K562 (cell line): Measurements from ENCODE around the gene EML6. TPM values are rescaled to one million over a fixed set of nuclear protein-coding genes. Genes with fewer than 3 reads are reported as not detected.

ENCODE experiments used
- FOXP1 ChIP-seq: sonication (generic); formaldehyde crosslinking; IDR thresholded peaks from 2 replicates; pipeline ENCODE4 v1.8.0; 2022; ENCODE audit warnings: mild to moderate bottlenecking, missing genetic modification reagents
- KHSRP ChIP-seq: fragments of 450-650 bp; IDR thresholded peaks from 2 replicates; pipeline ENCODE4 v1.6.1; 2017
- MTA3 ChIP-seq: fragments of 450-650 bp; formaldehyde crosslinking; IDR thresholded peaks from 2 replicates; pipeline ENCODE4 v1.6.1; 2017; ENCODE audit warnings: mild to moderate bottlenecking, borderline replicate concordance
- POLR2AphosphoS2 ChIP-seq: IDR thresholded peaks from 2 replicates; pipeline ENCODE4 v1.6.1; 2012; ENCODE audit warnings: low read length, improper control_type of control experiment
- POLR2B ChIP-seq: fragments of 450-650 bp; IDR thresholded peaks from 2 replicates; pipeline ENCODE4 v1.6.1; 2018; ENCODE audit warnings: low read depth; ENCODE audit not compliant: partially characterized antibody
- RAD51 ChIP-seq: fragments of 450-650 bp; IDR thresholded peaks from 2 replicates; pipeline ENCODE4 v1.7.1; 2016; ENCODE audit warnings: low read depth, mild to moderate bottlenecking, borderline replicate concordance
- RFX1 ChIP-seq: fragments of 450-650 bp; IDR thresholded peaks from 2 replicates; pipeline ENCODE4 v1.6.1; 2016; ENCODE audit warnings: mild to moderate bottlenecking, moderate library complexity
- polyA plus RNA-seq, 8 experiments: library from polyadenylated mRNA; depleted of rRNA in 4 of 8; stranded (reverse) in 5 of 8; unstranded in 3 of 8; fragments of >200 nt; fragmentation: Nextera tagmentation in 2 of 8; fragmentation: Illumina TruSeq in 1 of 8; extraction: Ambion mirVana in 2 of 8; extraction: Trizol in 1 of 8; gene quantifications; 2 replicates each; pipeline versions ENCODE4 v1.2.1 to v1.2.3, GENCODE V29; 2011 to 2014; ENCODE audit warnings: inconsistent platforms in 1 of 8, missing spikeins in 1 of 8
- total RNA-seq, 7 experiments: library from RNA; depleted of rRNA in 6 of 7; stranded (reverse); fragments of >200 nt in 6 of 7; fragmentation: Illumina TruSeq in 2 of 7; extraction: Trizol in 2 of 7; gene quantifications; 2 replicates each; pipeline versions ENCODE4 v1.2.1 to v1.2.3, GENCODE V29; 2011 to 2021; ENCODE audit warnings: low replicate concordance in 1 of 7
- TF ChIP-seq, protein P1 (sequence below): fragments of 450-650 bp; IDR thresholded peaks from 2 replicates; pipeline ENCODE4 v1.6.1; 2018; ENCODE audit not compliant: partially characterized antibody
- TF ChIP-seq, protein P2 (sequence below): fragments of 450-650 bp; conservative IDR thresholded peaks from 2 replicates; pipeline ENCODE4 v1.6.1; 2016; ENCODE audit warnings: missing genetic modification characterization, low read depth, mild to moderate bottlenecking, missing compliant biosample characterization, moderate library complexity
- TF ChIP-seq, protein P3 (sequence below): fragments of 450-650 bp; conservative IDR thresholded peaks from 2 replicates; pipeline ENCODE4 v1.6.1; 2016; ENCODE audit warnings: missing genetic modification characterization, low read depth, mild to moderate bottlenecking, control low read depth, missing compliant biosample characterization
- TF ChIP-seq, protein P4 (sequence below): sonication (generic); formaldehyde crosslinking; IDR thresholded peaks from 2 replicates; pipeline ENCODE4 v1.8.0; 2023; ENCODE audit warnings: mild to moderate bottlenecking, missing genetic modification reagents
- TF ChIP-seq, protein P5 (sequence below), 2 experiments: IDR thresholded peaks; 2 replicates each; pipeline ENCODE4 v1.6.1; 2012; ENCODE audit warnings: improper control_type of control experiment in 2 of 2, low read depth in 2 of 2, low read length in 2 of 2, borderline replicate concordance in 1 of 2
- TF ChIP-seq, protein P6 (sequence below): fragments of 250-450 bp; sonication (Bioruptor Pico); IDR thresholded peaks from 2 replicates; pipeline ENCODE4 v1.5.0; 2021

Gene EML6
- total and polyA plus RNA-seq, 9 of the 15 experiments (the other 6 are each of a cell fraction or from before 2014, with no cell fraction given) = 0.07 to 0.56 (median 0.25) TPM

DNA sequence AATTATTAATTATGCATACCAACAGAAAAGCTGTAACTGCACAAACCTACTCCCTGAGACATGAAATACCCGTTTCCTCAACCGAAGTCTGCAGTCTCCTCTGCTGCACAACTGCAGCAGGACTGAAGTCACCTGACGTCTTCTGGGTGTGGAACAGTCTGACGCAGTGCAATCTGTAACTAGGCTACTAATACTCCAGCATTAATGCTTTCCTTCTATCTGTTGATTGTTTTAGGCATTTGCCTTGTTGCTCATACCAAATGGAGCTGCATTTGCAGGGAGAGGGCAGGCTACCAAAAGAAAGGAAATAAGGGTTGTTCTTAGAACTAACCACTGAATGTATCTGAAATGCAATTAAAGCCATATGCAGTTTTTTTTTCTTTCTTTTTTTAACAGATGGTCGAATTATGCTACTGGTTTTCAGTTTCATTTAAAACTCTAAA is 286.7 kb downstream of the EML6 start (continued):
- TF ChIP-seq, protein P1, sequence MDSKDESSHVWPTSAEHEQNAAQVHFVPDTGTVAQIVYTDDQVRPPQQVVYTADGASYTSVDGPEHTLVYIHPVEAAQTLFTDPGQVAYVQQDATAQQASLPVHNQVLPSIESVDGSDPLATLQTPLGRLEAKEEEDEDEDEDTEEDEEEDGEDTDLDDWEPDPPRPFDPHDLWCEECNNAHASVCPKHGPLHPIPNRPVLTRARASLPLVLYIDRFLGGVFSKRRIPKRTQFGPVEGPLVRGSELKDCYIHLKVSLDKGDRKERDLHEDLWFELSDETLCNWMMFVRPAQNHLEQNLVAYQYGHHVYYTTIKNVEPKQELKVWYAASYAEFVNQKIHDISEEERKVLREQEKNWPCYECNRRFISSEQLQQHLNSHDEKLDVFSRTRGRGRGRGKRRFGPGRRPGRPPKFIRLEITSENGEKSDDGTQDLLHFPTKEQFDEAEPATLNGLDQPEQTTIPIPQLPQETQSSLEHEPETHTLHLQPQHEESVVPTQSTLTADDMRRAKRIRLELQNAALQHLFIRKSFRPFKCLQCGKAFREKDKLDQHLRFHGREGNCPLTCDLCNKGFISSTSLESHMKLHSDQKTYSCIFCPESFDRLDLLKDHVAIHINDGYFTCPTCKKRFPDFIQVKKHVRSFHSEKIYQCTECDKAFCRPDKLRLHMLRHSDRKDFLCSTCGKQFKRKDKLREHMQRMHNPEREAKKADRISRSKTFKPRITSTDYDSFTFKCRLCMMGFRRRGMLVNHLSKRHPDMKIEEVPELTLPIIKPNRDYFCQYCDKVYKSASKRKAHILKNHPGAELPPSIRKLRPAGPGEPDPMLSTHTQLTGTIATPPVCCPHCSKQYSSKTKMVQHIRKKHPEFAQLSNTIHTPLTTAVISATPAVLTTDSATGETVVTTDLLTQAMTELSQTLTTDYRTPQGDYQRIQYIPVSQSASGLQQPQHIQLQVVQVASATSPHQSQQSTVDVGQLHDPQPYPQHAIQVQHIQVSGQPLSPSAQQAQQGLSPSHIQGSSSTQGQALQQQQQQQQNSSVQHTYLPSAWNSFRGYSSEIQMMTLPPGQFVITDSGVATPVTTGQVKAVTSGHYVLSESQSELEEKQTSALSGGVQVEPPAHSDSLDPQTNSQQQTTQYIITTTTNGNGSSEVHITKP = peak; percentile 86
- TF ChIP-seq MTA3 (0 out of 2 replicates have a peak, but pooled peaks have one; percentile 31), RFX1 (0 out of 2 replicates have a peak, but pooled peaks have one; percentile 6), RAD51 (0 out of 2 replicates have a peak, but pooled peaks have one; percentile 9), KHSRP (no peak), FOXP1 (CRISPR knock-in tag) (no peak), POLR2AphosphoS2 (peak; percentile 41; the same call in 1 of the 2 replicates), POLR2B (peak; percentile 35)
- TF ChIP-seq, protein P2, sequence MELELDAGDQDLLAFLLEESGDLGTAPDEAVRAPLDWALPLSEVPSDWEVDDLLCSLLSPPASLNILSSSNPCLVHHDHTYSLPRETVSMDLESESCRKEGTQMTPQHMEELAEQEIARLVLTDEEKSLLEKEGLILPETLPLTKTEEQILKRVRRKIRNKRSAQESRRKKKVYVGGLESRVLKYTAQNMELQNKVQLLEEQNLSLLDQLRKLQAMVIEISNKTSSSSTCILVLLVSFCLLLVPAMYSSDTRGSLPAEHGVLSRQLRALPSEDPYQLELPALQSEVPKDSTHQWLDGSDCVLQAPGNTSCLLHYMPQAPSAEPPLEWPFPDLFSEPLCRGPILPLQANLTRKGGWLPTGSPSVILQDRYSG (tag) = 0 out of 2 replicates have a peak, but pooled peaks have one; percentile 48
- TF ChIP-seq, protein P3, sequence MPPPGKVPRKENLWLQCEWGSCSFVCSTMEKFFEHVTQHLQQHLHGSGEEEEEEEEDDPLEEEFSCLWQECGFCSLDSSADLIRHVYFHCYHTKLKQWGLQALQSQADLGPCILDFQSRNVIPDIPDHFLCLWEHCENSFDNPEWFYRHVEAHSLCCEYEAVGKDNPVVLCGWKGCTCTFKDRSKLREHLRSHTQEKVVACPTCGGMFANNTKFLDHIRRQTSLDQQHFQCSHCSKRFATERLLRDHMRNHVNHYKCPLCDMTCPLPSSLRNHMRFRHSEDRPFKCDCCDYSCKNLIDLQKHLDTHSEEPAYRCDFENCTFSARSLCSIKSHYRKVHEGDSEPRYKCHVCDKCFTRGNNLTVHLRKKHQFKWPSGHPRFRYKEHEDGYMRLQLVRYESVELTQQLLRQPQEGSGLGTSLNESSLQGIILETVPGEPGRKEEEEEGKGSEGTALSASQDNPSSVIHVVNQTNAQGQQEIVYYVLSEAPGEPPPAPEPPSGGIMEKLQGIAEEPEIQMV = no peak
- TF ChIP-seq, protein P4, sequence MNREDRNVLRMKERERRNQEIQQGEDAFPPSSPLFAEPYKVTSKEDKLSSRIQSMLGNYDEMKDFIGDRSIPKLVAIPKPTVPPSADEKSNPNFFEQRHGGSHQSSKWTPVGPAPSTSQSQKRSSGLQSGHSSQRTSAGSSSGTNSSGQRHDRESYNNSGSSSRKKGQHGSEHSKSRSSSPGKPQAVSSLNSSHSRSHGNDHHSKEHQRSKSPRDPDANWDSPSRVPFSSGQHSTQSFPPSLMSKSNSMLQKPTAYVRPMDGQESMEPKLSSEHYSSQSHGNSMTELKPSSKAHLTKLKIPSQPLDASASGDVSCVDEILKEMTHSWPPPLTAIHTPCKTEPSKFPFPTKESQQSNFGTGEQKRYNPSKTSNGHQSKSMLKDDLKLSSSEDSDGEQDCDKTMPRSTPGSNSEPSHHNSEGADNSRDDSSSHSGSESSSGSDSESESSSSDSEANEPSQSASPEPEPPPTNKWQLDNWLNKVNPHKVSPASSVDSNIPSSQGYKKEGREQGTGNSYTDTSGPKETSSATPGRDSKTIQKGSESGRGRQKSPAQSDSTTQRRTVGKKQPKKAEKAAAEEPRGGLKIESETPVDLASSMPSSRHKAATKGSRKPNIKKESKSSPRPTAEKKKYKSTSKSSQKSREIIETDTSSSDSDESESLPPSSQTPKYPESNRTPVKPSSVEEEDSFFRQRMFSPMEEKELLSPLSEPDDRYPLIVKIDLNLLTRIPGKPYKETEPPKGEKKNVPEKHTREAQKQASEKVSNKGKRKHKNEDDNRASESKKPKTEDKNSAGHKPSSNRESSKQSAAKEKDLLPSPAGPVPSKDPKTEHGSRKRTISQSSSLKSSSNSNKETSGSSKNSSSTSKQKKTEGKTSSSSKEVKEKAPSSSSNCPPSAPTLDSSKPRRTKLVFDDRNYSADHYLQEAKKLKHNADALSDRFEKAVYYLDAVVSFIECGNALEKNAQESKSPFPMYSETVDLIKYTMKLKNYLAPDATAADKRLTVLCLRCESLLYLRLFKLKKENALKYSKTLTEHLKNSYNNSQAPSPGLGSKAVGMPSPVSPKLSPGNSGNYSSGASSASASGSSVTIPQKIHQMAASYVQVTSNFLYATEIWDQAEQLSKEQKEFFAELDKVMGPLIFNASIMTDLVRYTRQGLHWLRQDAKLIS (CRISPR knock-in tag) = no peak
- TF ChIP-seq, protein P5, sequence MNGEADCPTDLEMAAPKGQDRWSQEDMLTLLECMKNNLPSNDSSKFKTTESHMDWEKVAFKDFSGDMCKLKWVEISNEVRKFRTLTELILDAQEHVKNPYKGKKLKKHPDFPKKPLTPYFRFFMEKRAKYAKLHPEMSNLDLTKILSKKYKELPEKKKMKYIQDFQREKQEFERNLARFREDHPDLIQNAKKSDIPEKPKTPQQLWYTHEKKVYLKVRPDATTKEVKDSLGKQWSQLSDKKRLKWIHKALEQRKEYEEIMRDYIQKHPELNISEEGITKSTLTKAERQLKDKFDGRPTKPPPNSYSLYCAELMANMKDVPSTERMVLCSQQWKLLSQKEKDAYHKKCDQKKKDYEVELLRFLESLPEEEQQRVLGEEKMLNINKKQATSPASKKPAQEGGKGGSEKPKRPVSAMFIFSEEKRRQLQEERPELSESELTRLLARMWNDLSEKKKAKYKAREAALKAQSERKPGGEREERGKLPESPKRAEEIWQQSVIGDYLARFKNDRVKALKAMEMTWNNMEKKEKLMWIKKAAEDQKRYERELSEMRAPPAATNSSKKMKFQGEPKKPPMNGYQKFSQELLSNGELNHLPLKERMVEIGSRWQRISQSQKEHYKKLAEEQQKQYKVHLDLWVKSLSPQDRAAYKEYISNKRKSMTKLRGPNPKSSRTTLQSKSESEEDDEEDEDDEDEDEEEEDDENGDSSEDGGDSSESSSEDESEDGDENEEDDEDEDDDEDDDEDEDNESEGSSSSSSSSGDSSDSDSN (IDR thresholded peaks at IDR 0.05; ENCODE audit: borderline replicate concordance in 1 of 2, low read depth in 2 of 2, low read length in 2 of 2) = no peak
- TF ChIP-seq, protein P6, sequence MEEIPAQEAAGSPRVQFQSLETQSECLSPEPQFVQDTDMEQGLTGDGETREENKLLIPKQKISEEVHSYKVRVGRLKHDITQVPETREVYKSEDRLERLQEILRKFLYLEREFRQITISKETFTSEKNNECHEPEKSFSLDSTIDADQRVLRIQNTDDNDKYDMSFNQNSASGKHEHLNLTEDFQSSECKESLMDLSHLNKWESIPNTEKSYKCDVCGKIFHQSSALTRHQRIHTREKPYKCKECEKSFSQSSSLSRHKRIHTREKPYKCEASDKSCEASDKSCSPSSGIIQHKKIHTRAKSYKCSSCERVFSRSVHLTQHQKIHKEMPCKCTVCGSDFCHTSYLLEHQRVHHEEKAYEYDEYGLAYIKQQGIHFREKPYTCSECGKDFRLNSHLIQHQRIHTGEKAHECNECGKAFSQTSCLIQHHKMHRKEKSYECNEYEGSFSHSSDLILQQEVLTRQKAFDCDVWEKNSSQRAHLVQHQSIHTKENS = no peak
